ENCODE results near the gene ROPN1L.

DNA sequence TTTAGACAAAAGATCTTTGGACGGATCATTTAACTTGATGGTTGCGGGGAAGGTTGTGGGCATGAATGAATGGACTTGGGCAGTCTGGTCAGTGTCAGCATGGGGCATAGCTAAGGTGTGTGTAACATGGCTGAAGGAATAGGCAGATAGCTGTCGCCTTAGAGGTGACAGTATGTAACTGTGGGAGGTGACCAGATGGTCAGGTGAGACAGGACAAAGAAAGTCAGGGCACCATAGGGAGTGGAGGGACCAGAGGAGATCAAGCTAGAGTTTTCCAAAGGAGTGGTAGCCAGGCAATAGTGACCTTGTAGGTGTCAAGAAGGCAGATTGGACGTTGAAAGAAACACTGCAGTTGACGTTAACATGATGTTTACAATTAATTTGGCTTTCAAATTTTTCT, 45.1 kb upstream of the ROPN1L start:
- no peak for TF ChIP-seq NANOG (IDR thresholded peaks at IDR 0.05; ENCODE audit: insufficient read depth, low read depth, low read length, poor library complexity, severe bottlenecking)
- TF ChIP-seq, protein P1, sequence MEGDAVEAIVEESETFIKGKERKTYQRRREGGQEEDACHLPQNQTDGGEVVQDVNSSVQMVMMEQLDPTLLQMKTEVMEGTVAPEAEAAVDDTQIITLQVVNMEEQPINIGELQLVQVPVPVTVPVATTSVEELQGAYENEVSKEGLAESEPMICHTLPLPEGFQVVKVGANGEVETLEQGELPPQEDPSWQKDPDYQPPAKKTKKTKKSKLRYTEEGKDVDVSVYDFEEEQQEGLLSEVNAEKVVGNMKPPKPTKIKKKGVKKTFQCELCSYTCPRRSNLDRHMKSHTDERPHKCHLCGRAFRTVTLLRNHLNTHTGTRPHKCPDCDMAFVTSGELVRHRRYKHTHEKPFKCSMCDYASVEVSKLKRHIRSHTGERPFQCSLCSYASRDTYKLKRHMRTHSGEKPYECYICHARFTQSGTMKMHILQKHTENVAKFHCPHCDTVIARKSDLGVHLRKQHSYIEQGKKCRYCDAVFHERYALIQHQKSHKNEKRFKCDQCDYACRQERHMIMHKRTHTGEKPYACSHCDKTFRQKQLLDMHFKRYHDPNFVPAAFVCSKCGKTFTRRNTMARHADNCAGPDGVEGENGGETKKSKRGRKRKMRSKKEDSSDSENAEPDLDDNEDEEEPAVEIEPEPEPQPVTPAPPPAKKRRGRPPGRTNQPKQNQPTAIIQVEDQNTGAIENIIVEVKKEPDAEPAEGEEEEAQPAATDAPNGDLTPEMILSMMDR (IDR thresholded peaks at IDR 0.05; ENCODE audit: control extremely low read depth in 1 of 3, insufficient read depth in 1 of 3, low read depth in 1 of 3, low read length in 3 of 3) = no peak
- TF ChIP-seq KDM5A (IDR thresholded peaks at IDR 0.05; ENCODE audit: low read length) = no peak
- no peak for TF ChIP-seq YY1 (IDR thresholded peaks at IDR 0.05; ENCODE audit: low read depth, low read length)
- TF ChIP-seq POLR2A (IDR thresholded peaks at IDR 0.05; ENCODE audit: control extremely low read depth in 1 of 2, low read depth in 2 of 2, low read length in 2 of 2) = no peak
- no peak for TF ChIP-seq RAD21 (IDR thresholded peaks at IDR 0.05 in 1 of 2, conservative IDR thresholded peaks at IDR 0.05 in 1 of 2; ENCODE audit: low read depth in 2 of 2, low read length in 2 of 2)
- TF ChIP-seq CREB1 (IDR thresholded peaks at IDR 0.05) = no peak
- TF ChIP-seq, protein P2, sequence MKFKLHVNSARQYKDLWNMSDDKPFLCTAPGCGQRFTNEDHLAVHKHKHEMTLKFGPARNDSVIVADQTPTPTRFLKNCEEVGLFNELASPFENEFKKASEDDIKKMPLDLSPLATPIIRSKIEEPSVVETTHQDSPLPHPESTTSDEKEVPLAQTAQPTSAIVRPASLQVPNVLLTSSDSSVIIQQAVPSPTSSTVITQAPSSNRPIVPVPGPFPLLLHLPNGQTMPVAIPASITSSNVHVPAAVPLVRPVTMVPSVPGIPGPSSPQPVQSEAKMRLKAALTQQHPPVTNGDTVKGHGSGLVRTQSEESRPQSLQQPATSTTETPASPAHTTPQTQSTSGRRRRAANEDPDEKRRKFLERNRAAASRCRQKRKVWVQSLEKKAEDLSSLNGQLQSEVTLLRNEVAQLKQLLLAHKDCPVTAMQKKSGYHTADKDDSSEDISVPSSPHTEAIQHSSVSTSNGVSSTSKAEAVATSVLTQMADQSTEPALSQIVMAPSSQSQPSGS (IDR thresholded peaks at IDR 0.05; ENCODE audit: low read length) = no peak
- TF ChIP-seq EGR1 (IDR thresholded peaks at IDR 0.05; ENCODE audit: borderline replicate concordance, low read depth, low read length) = no peak
- TF ChIP-seq CHD2 (IDR thresholded peaks at IDR 0.05; ENCODE audit: low read length) = no peak
- TF ChIP-seq EZH2 (IDR thresholded peaks at IDR 0.05; ENCODE audit: low read depth, low read length, severe bottlenecking) = no peak
- TF ChIP-seq MAFK (IDR thresholded peaks at IDR 0.05; ENCODE audit: low read depth, low read length) = no peak

All from H1 (cell line).